Activated naive CD4-positive, alpha-beta T cell treated with anti-CD3 and anti-CD28 coated beads, Interleukin-2, amount 50 U/mL, for 72 hours (primary cell): ENCODE measurements around the gene CNKSR3. TPM values are rescaled to one million over a fixed set of nuclear protein-coding genes. Genes with fewer than 3 reads are reported as not detected.

Experiments
- ATAC-seq, 2 donors: fragments of 150-1000 bp; cut with Tn5 transposase; 2 replicates each; pipeline ENCODE4 v1.10.0; 2021; ENCODE audit warnings: mild to moderate bottlenecking in 2 of 2, moderate library complexity in 2 of 2
- DNase-seq, 2 donors: peaks; one replicate each; pipeline ENCODE4 v3.0.0; 2021 to 2022; ENCODE audit warnings: low spot score in 2 of 2
- H3K27ac Mint-ChIP-seq, 2 donors: one replicate each; pipeline ENCODE4 v1.8.0; 2022; ENCODE audit warnings: mild to moderate bottlenecking in 2 of 2, mixed read lengths in 2 of 2
- H3K36me3 Mint-ChIP-seq, 2 donors: one replicate each; pipeline ENCODE4 v1.8.0; 2022; ENCODE audit warnings: mixed read lengths in 2 of 2
- H3K9me3 Mint-ChIP-seq, 2 donors: one replicate each; pipeline ENCODE4 v1.8.0; 2022; ENCODE audit warnings: mixed read lengths in 2 of 2
- total RNA-seq, 2 donors: library from RNA; stranded (reverse); gene quantifications; one replicate each; pipeline ENCODE4 v1.2.3, GENCODE V29; 2022

CNKSR3 gene
- total RNA-seq, 2 donors from 2014 or later: 0.78 TPM; not detected in 1

- ATAC-seq (no peak), DNase-seq (no peak)
- H3K36me3 Mint-ChIP-seq: no peaks in the 10 kb centered on the region
- H3K9me3 Mint-ChIP-seq: no peaks in the 10 kb centered on the region
- H3K27ac Mint-ChIP-seq: no peak overlapping the region
Observed at GRCh38 chr6:154399097-154399496, 111.4 kb downstream of the CNKSR3 start.

- Mint-ChIP-seq H3K9me3 (no peaks in the 10 kb centered on the region), H3K27ac (no peak overlapping the region), H3K36me3 (no peaks in the 10 kb centered on the region)
- ATAC-seq: no peak
- DNase-seq: no peak
Observed at GRCh38 chr6:154397491-154398195, 112.8 kb downstream of the CNKSR3 start.

GRCh38 chr6:154395878-154396277 is 114.6 kb downstream of the CNKSR3 start:
- no peaks in the 10 kb centered on the region for H3K9me3 Mint-ChIP-seq
- no peak for ATAC-seq
- no peak for DNase-seq
- no peak overlapping the region for H3K27ac Mint-ChIP-seq
- H3K36me3 Mint-ChIP-seq: no peaks in the 10 kb centered on the region

- Mint-ChIP-seq H3K9me3 (no peaks in the 10 kb centered on the region), H3K36me3 (no peaks in the 10 kb centered on the region), H3K27ac (no peak overlapping the region)
- ATAC-seq (no peak), DNase-seq (no peak)
Observed at GRCh38 chr6:154395316-154395715, 115.2 kb downstream of the CNKSR3 start.

DNA sequence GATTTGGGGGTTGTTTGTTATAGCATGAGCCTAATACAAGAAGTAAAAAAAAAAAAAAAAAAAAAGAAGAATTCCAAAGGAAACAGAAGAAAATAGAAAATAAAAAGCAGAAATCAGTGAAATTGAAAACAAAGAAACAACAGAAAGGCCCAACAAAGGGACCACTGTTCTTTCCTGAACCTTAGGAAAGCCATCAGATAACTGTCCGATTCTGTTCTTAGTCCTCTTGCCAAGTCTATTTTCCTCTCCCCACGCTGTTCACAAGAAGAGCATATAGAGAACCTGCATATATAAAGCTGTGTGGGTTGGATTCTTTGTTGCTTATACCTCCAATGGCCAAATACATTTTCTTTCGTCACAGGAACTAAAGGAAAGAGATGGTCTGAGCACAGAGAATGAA is 115.9 kb downstream of the CNKSR3 start:
- Mint-ChIP-seq H3K36me3 (no peaks in the 10 kb centered on the region), H3K9me3 (no peaks in the 10 kb centered on the region), H3K27ac (no peak overlapping the region)
- ATAC-seq: no peak
- no peak for DNase-seq

DNA sequence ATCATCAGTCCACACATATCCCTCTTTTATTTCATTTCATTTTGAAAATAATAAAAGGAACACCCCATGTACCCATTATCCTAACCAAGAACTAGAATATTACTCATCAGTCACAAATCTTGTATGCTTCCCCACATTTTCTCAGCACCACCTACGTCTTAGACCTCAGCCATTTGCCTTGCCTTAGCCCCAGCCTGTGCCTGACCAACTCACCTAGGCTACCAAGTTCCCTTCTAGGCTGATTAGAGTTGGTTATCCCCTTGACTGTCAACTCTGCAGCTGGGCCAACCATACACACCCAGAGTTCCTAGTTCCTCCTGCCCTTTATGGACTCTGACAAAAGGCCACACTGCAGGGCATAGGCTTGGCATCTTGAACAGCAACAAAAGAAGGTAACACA is 120.5 kb downstream of the CNKSR3 start:
- Mint-ChIP-seq H3K9me3 (peaks cover 6 to 11% of the 10 kb centered on the region in 2 donors), H3K27ac (no peak overlapping the region), H3K36me3 (peaks cover 0 to 9% of the 10 kb centered on the region in 2 donors)
- ATAC-seq (no peak), DNase-seq (no peak)

DNA sequence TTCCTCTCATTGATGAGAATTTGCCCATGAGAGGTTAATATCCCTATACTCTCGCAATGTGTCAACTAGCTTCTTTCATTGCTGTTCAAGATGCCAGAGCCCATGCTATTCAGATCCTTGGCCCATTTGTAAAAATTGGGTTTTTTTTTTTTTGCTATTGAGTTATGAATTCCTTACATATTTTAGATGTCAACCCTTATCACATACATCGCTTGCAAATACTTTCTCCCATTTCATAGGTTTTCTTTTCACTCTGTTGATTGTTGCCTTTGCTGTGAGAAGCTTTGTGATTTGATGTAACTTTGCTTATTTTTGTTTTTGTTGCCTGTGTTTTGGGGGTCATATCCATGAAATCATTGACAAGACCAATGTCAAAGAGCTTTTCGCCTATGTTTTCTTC is 121.7 kb downstream of the CNKSR3 start:
- Mint-ChIP-seq H3K27ac (no peak overlapping the region), H3K36me3 (peaks cover 0 to 9% of the 10 kb centered on the region in 2 donors), H3K9me3 (peaks cover 6 to 11% of the 10 kb centered on the region in 2 donors)
- DNase-seq (no peak), ATAC-seq (no peak)

- ATAC-seq: no peak
- Mint-ChIP-seq H3K36me3 (peaks cover 4 to 9% of the 10 kb centered on the region in 2 donors), H3K9me3 (peaks cover 9 to 18% of the 10 kb centered on the region in 2 donors), H3K27ac (no peak overlapping the region)
- no peak for DNase-seq
Observed at GRCh38 chr6:154386848-154387717, 123.4 kb downstream of the CNKSR3 start.

GRCh38 chr6:154384191-154384590 is 126.3 kb downstream of the CNKSR3 start:
- peaks cover 6 to 17% of the 10 kb centered on the region in 2 donors for H3K9me3 Mint-ChIP-seq
- ATAC-seq (no peak), DNase-seq (no peak)
- peaks cover 4 to 6% of the 10 kb centered on the region in 2 donors for H3K36me3 Mint-ChIP-seq
- H3K27ac Mint-ChIP-seq: no peak overlapping the region

- Mint-ChIP-seq H3K9me3 (peaks cover 3 to 8% of the 10 kb centered on the region in 2 donors), H3K27ac (no peak overlapping the region), H3K36me3 (peaks cover 0 to 4% of the 10 kb centered on the region in 2 donors)
- ATAC-seq: no peak
- no peak for DNase-seq
Observed at GRCh38 chr6:154383273-154383672, 127.2 kb downstream of the CNKSR3 start.

GRCh38 chr6:154382740-154383139 is 127.7 kb downstream of the CNKSR3 start:
- peaks cover 0 to 4% of the 10 kb centered on the region in 2 donors for H3K36me3 Mint-ChIP-seq
- DNase-seq (no peak), ATAC-seq (no peak)
- H3K27ac Mint-ChIP-seq: no peak overlapping the region
- H3K9me3 Mint-ChIP-seq: peaks cover 3 to 7% of the 10 kb centered on the region in 2 donors

DNA sequence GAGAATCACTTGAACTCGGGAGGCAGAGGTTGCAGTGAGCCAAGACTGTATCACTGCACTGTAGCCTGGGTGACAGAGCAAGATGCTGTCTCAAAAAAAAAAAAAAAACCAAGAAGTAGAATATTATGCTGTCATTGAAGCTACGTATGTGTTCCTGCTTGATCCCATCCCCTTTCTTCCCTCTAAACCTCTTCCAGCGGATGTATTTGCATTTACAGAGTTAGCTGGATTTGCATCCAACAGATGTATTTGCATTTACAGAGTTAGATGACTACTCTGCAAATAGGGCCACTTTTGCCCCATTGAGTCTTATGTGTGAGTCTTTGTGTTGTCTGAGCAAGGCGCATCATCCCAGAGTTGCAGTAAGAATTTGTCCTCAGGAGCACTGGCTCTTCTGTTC is 128.9 kb downstream of the CNKSR3 start:
- DNase-seq (no peak), ATAC-seq (no peak)
- no peak overlapping the region for H3K27ac Mint-ChIP-seq
- H3K9me3 Mint-ChIP-seq: peaks cover 3 to 7% of the 10 kb centered on the region in 2 donors
- peaks cover 0 to 4% of the 10 kb centered on the region in 2 donors for H3K36me3 Mint-ChIP-seq

DNA sequence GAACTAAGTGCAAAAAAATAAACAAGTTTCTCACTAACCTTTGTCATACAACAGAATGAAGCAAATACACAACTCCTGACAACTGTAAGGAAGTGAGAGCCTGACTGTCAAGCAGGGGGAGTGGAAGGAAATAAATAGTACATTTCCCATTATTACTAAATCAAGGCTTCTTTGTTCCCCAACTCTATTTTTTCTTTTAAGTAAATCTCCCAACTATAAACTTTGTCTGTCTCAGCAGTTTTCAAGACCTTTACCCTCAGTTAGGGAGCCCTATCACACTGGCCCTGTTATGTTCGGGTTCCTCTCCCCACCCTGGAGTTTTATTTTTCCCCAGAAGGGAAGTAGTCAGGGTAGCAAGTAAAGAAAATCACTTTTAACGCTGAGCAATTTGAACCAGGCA is 129.7 kb downstream of the CNKSR3 start:
- ATAC-seq: no peak
- Mint-ChIP-seq H3K27ac (no peak overlapping the region), H3K36me3 (peaks cover 0 to 4% of the 10 kb centered on the region in 2 donors), H3K9me3 (peaks cover 3 to 7% of the 10 kb centered on the region in 2 donors)
- no peak for DNase-seq

GRCh38 chr6:154379585-154379984 is 130.9 kb downstream of the CNKSR3 start:
- Mint-ChIP-seq H3K36me3 (peaks cover 0 to 4% of the 10 kb centered on the region in 2 donors), H3K27ac (no peak overlapping the region), H3K9me3 (peaks cover 3 to 7% of the 10 kb centered on the region in 2 donors)
- ATAC-seq: no peak
- DNase-seq: no peak

DNA sequence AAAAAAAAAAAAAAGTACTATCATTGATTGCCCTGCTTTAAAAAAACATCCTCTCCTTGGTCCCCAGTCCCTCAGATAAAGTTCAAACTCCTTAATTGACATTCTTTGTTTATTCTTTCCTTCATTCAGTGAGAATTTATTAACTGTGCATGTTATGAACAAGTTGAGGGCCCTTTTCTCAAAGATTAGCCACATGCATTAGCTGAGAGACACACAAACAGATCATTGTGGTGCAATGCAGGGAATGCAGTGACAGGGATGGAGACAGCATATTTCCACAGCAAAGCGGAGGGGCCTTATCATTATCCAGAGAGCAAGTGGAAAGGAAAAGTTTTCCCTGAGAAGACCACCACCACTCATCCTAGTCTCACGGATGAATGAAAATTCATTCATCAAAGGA is 132.0 kb downstream of the CNKSR3 start:
- ATAC-seq (no peak), DNase-seq (no peak)
- peaks cover 3 to 7% of the 10 kb centered on the region in 2 donors for H3K9me3 Mint-ChIP-seq
- H3K27ac Mint-ChIP-seq: no peak overlapping the region
- H3K36me3 Mint-ChIP-seq: peaks cover 0 to 4% of the 10 kb centered on the region in 2 donors

DNA sequence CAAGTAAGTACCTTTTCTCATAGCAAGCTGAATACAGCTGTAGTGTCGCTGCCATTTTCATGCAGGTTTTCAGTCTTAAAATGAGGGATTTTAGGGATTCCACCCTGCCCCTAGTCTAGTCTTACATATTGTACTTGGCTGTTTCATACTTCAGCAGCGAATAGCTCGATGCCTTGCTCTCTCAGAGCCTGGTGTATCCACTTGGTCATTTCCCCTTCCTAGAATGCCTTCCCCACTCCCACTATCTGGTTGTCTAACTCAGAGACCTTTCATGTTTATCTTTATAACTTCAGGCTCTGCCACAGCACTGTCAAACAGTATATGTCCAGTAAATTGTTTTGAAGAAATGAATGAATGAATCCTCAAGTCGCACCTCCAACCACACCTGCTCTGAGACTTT is 132.8 kb downstream of the CNKSR3 start:
- no peaks in the 10 kb centered on the region for H3K36me3 Mint-ChIP-seq
- peaks cover under 1% of the 10 kb centered on the region in 2 donors for H3K9me3 Mint-ChIP-seq
- ATAC-seq: no peak
- no peak overlapping the region for H3K27ac Mint-ChIP-seq
- DNase-seq: no peak

DNA sequence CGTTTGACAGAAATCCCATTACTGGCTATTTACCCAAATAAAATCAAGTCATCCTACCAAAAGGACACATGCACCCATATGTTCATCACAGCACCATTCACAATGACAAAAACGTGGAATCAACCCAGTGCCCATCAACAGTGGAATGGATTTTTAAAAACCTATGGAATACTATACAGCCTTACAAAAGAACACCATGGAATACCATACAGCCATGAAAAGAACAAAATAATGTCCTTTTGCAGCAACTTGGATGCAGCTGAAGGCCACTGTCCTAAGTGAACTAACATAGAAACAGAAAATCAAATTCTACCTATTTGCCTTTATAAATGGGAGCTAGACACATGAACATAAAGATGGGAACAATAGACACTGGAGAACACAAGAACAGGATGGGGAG is 136.5 kb downstream of the CNKSR3 start:
- no peak overlapping the region for H3K27ac Mint-ChIP-seq
- no peaks in the 10 kb centered on the region for H3K36me3 Mint-ChIP-seq
- DNase-seq (no peak), ATAC-seq (no peak)
- no peaks in the 10 kb centered on the region for H3K9me3 Mint-ChIP-seq
